ENCODE measurements around the gene JAG1.

The JAG1 gene

DNA sequence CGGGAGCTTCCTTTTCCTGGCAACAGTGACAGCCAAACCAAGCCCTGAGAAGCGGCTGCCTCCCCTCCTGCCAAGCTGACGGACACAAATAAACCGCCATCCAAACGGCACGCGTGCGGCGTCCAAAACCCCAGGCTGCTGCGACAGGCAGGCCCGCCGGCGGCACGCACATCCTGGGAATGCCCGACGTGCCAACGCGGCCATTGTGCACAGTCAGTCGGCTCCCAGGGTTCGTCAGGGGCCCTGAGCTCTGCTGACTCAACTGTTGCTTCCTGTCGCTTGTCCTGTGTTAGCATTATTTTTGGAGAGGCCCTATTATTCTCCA, 6.8 kb downstream of the JAG1 start:
- DNase-seq, result no peak

DNA sequence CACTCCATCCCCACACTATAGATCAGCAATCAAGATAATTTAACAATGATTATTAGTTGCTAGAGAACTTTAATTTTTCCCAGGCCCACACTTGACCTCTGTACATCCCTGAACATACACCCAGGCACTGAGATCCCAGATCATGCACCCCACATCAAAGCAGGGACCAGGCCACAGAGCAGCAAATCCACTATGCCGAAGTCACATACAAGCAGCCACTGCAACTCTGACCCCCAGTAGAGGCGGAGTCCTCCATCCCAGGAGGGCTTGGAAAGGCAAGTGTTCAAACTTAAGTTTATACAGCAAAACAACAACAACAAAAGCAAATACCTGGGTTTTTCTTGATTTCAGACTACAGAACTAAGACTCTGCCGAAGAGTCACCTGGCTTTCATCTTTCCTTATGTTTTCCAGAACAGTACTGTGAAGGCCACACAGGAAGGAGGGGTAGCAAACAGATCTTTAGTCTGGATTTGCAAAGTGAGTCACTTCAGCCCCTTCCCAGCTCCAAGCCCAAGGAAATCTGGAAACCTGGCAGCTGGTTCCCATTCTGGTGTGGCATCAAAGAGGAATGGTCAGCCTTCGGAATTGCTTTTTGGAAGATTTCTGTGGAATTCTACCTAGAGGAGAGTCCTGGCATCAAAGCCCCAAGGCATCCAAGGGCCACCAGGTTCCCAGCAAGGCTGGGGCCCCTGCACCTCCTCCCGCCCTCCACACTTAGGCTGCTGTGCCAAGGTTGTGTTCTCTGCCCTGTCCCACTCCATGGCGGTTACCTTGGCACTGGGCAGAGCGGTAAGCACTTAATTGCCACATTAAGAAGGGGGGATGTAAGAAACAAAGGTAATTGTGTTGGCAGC, 7.3 kb downstream of the JAG1 start:
- no peak for DNase-seq

DNA sequence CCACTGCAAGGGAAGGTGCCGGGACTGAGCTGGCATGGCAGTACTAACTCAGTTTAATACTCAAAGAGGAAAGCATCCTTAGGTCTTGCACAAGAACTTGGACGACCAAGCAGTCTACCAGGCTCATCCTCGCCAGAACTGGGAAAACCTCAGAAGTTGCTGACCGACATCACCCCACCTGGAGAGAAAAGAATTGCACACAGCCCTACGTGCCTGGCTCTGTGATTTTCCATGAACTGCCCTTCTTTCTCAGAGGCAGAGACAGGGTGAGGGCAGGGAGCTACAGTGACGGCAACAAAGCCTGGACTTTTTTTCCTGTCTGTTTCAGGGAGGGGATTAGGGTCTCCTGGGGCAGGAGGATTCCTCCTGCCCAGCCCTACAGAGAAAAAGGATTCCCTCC, 8.0 kb downstream of the JAG1 start:
- no peak for DNase-seq

DNA sequence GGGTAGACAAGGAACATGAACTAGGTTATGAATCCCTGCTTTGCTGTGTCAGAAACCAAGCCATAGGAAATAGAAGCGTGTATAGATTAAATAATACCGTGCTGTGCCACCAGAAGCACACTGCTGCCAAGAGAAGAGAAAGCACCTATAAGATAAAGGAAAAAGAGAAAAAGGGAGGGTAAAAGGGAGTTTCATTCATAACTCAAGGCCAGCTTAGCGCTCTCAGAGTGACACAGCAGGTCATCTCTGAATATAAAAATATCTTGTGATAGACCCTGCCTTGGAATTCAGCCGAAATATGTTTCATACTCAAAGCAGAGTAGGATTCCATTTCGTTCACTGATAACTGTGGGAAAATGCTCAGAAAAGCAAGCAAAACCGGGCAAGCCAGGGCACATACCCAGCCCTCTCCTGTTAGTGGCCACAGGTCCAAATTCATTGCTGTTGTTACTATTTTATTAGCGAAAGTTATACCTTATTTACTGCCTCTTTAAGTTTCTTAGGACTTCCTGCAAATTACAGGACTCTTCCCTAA, 8.7 kb downstream of the JAG1 start:
- no peak for DNase-seq

DNA sequence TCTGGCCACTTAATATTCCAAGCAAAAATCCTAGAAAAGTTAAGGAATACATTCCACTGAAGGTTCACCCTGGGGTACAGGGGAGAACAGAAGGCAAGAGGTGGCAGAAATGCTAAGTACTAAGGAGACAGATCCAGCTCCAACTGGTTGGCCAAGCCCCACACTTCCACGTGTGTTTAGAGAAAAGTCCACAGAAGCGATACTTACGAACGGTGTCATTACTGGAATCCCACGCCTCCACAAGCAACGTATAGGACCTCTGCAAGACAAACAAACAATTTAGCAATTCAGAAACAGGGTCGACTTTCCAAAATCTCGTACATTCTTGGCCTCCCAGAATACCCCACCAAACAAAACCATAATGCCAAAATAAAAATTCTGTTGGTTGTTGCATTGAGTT, 10.0 kb downstream of the JAG1 start:
- DNase-seq, result no peak

DNA sequence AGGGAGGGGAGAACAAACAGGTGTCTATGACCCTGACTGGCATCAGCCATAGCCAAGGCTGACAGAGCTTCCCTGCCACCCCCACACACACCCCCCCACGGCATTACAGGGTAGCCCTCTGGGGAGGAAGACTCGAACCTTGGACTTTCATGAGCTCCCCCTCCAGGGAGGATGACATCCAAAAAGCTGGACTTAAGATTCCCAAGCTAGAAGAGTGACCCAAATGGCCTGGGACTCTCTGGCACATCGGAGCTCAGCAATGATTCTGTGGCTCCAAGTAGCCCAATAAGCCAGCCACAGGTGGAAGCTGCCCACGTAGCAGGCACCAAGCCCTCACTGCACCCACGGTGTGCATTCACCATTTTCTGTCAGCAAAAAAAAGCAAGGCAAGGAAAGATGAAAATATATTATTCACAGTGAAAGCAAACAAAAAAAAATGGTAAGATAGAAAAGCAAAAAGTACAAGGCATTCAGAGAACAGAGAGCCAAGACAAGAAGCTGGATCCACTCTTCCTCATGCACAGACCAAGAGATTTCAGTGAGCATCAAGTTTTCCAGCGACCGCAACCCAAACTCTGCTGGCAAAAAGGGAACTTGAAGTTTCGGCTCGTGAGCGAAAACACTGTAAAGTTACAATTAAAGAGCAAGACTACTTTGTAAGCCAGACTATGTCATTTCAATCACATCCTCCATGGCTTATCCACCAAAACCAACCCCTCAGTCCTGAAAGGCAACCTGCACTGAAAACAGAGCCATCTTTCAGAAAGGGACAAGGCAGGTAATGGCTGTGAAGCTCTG, 10.9 kb downstream of the JAG1 start:
- DNase-seq, result no peak

DNA sequence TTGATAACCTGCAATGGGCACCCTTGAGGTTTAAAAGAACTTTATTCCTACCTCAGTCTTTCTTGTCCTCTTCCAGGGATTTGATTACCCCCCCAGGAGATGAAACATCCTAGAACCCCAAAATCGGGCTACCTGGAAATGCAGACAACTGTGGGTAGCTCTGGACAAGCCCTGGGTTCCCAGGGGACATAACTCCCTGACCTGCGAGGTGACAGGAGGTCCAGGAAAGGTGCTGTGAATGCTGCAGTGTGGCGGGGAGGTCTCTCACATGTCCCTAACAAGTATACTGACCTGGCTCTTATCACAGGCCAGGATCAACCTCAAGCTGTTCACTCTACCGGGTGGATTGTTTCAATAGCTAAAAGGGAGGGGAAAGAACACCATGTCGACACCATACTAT, 11.6 kb downstream of the JAG1 start:
- DNase-seq, result no peak

DNA sequence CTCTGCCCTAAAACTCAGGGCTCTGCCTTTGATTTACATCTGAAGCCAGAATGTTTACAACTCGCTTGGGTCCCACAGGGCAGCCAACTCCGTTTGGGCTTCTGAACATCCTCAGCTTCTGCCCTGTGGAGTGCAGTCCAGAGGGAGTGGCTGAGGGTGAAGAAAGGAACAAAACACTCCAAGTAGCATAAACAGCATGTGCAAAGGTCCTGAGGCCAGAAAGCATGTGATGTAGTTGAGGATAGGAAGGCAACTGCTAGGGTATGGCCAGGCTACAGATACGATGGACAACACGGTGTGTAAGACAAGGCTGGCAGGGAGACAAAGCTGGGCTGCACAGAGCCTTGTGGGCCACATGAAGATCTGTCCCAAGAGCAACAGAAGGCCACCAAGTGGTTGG, 12.5 kb downstream of the JAG1 start:
- no peak for DNase-seq

DNA sequence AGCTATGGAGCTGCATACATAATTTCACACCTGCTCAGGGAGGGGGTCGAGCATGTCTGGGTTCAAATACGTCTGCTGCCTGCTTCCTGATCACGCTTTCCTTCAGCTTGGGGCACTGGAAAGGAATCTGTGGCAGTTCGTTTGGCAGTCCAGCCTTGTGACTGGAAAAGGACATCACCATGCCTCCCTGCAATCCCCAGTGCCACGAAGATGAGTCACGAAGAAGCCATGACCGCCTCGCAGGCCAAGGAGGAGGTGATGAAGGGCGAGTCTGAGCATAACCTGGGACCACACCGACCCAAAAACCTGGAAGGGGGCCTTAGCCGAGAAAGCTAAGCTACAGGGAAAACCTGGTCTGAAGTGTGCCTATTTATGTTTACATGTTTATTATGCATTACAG, 13.1 kb downstream of the JAG1 start:
- DNase-seq, result no peak

DNA sequence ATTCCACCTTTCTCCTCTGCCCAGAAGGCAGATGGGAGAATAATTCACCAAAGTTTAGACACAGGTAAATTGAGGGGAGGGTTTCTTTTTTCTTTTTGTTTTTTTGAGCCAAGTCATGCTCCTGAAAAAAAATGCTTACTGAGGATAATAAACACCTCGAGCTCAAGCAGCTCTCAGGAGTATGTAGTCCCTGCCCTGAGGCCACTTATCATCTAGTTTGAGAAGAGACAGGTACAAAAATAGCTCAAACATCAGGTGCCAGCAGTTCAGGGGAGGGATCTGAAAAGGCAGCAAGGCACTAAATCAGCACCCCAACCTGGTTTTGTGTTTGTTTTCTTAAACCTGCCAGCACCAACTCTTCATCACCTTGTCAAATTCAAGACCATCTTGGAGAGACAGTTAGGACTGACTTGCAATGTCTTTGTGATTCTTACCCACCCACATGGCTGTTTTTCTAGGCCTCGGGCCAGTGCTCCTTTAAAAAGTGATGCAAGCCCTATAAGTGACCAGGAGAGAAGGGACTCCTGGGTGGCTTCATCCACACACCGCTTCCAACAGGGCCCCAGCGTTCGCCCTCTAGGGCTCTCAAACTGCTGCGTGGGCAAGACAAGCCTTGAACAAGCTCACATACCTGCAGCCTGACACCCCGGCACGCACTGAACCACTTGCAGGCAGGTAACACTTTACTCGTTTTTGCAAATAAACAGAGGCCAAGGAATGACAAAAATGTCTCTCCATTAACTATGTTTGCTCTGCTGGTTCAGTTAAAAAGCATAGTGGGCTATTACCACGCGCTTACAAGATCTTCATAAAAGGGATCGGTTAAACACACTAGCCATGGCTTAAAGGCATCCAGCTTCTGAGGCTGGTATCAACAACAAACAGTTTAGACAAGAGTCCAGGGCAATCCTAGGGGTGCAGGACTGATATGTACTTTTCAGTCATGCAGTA, 13.9 kb downstream of the JAG1 start:
- no peak for DNase-seq

DNA sequence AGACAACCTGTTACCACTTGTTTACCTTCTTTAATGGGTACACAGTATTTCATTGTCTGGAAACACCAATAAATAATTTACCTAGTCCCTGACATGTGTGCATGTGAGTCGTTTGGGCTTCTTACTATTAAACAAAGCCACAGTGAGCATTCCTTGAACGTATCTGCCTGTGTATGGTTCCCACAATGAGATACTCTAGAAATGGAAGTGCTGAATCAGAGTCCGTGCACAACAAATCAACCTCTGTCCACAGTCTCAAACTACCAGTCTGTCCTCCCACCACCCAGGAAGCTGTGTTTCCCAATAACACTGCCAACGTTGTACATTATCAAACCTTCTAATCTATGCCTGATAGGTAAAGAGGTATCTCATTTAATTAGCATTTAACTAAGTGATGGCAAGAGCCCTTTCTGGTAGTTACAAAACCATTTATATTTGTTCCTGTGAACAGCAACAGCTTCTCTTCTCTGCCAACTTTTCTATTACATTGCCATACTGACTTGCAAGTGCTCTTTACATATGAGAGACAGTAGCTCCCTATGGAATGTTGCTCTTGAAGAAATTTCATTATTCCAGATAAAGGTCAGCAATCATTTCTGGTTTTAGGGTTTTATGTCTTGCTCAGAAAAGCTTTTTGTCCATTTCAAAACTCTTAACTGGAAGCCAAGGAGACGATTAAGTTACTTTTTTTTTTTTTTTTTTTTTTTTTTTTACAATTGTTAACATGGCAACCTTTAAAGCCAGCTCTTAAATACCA, 14.7 kb downstream of the JAG1 start:
- DNase-seq, result no peak

DNA sequence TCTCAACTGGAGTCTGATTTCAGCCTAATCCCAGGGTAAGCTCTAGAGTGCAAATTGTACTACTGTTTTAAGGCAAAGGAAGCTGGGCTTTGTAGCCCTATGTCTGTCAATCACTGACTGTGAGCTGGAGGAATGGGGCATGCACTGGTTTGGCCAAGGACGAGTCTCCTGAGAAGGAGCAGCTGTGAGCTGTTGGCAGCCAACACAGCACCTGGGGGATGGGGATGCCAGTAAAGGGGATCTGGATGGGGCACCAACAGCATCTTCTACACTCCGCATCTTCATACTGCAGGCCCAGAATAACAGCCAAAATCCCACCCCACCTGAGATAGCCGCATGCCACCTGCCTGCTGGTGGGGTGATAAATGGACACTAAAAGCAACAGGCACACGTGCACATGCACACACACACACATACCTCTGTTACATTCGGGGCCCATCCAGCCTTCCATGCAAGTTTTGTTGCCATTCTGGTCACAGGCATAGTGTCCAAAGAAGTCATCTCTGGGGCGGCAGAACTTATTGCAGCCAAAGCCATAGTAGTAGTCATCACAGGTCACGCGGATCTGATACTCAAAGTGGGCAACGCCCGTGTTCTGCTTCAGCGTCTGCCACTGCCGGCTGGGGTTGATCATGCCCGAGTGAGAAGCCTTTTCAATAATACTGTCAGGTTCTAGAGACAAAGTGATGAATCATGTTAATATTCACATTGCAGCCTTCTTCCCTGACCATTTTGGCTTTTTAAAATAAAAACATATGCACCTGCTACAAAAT, 15.6 kb downstream of the JAG1 start:
- no peak for DNase-seq

DNA sequence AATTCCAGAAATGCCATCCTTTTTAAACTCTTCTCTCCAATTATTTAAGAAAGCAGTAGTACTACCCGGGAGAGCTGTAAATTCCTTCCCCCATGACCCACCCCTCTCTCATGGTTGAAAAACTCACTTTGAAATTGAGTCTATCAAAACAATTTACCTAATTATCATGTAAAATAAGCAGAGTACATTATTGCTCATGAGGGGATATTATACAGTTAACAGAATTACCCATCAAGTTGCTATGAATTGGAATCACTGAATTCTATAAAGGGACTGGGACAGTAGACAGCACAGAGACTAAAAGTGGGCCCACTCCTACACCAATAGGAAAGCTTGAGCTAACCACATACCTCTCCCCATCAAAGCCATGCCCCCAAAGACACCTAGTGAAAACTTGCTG, 16.3 kb downstream of the JAG1 start:
- DNase-seq, result no peak

DNA sequence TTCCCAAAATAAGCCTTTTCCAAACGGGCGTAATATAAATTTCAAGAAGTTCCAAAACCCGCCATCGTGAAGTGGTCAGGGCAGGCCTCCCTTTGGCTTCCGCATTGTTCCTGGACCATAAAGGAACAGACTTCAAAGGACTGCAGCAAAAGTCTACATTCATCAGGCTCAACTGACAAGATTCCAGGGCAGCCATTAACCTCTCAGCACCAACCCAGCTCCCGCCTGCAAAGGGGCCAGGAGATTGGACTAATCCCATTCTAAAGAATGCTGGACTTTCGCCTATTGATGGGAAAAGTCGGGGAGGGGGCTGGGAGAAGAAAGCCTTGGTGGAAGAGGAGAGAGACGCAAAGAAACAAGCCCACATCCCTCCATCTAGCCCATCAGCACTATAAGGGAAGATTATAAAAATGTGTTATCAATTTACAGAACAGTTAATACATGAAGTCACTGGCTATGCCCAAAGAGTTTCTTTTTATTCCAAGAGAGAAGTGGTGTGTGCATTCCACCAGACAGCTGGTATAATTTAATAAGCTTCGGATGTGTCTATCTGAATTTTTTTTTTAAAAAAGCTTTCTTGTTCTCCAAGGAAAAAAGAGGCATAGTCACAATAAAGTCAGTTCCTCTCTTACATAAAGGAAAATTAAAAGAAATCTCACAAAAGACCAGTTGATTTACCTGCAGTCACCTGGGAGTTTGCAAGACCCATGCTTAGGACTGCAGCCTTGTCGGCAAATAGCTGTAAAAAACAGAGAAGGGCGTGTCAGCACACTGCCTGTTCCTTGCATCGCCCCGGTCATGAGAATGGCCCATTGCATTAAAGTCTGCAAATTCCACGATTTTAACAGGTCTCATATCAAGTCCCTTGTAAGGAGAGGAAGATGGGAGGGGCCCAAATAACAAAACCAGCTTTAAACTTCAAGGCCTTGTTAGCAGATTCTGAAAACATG, 17.8 kb downstream of the JAG1 start:
- no peak for DNase-seq

DNA sequence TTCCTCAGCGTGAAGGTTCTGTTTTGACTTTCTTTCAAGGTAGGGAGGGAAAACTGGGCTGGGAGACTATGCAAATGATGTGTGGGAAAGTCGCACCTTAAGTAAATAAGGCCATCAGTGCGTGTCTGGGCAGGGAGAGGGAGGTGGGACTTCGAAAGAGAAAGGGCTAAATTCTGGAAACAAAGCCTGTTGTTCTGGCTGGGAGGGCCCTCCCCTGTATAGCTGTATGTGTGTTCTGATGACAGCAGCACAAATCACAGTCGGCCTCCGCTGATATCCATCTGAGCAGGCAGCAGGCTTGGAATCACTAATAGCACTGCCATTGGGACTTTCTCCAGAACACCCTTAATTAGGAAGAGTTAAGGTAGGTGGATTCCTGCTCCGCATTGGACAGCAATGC, 19.2 kb downstream of the JAG1 start:
- DNase-seq, result no peak

DNA sequence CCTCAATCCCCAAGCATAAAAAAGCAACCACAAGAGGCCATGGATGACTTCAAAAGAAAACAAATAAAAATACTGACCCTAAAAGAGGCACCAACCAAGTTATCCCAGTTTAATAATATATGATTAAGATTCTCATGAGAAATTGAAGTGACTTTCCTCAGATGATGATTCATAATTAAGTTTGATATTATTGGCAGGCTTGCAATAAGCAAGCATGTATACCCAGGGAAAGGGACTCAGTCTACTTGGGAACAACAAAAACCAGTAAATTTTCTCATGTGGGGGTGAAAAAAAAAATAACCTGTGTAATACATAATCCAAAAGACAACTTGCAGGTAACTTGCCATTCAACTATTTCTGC, 19.6 kb downstream of the JAG1 start:
- no peak for DNase-seq

DNA sequence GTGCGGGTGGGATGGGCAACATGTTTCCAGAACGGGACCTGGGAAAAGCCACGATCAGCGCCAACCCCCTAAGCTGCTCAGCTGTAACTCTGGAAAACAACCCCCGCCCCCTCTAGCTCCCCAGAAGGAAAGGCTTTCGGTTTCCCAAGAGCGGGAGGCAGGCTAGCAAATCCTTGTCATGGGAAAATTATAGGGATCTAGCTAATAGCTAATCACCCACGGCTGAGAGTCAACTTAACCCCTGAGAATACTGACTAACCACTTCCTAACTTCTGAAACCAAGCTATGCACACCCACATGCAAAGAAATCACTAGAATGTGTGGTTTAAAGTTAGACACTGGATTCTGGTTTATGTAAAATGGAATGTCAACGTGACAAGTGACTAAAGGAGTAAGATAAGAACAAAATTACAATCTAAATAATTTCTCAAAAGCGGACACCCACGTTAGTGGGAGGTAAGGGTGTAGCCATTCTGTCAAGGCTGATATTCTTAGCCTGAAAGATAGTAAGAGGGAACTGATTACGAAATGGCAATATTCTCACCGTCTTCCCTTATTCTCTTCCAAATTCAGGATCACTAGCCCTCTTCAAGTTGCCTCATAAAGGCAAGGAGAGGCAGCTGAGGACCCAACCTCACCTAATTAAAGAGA, 20.1 kb downstream of the JAG1 start:
- no peak for DNase-seq

DNA sequence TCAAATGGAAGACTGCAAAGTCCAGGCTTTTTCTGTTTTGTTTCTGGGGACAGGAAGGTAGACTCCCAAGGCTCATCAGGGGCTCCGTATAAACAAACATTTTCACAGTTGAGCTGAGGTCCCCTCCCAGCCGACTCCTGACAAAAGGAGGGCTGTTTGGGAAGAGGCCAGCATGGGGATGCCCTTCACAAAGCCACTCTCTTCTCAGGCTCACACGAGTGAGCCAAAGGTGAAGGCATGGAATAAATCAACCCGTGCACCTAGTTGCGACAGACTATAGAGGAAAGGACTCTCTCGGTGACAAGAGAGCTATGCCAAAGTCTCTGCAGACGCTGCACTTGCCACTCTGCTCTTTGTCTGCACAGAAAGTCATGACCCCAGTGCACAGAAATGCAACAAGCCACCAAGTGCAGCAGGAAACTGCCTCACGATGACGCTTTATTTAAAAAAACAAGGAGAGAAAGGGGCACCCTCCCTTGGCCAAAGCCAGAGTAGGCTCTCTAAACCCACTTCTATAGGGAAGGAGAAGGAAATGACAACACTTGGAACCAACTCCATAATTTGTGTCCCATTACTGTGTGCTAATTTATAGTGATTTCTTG, 21.0 kb downstream of the JAG1 start:
- DNase-seq, result no peak

DNA sequence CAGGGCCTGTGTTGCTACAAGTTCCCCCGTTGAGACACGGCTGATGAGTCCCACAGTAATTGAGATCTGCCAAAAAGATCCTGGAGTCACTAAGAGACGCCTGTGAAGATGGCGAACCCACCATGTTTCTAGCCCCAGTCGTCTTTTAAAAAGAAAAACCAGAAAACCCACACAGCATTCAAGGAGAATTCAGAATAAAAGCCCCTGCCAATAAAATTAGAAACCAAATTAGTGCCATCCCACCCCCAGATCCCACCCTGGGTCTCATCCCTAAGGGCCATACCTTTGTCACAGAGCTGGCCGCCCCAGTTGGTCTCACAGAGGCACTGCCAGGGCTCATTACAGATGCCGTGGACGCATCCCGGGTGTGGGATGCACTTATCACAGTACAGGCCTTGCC, 21.6 kb downstream of the JAG1 start:
- no peak for DNase-seq
